ENCODE data around the gene YWHAG.
"Not testable (repeated sequence)": the region's sequence is repeated elsewhere in the genome, so short reads cannot be mapped to it uniquely, and the experiment has no call there.

The YWHAG gene

GRCh38 chr7:76358481-76359110, at the start of gene YWHAG:
Gene YWHAG, minus strand, starts transcription at chr7:76358991. Its CDS starts 183 bp downstream, at chr7:76358808.
- DNase-seq (ENCODE audit: low read depth, low spot score), result peak; percentile 88
- peak within 1 kb of the TSS; percentile 89 for H3K4me3 ChIP-seq (ENCODE audit: low read depth, low read length)
- TF ChIP-seq CTCF (IDR thresholded peaks at IDR 0.05; ENCODE audit: low read depth, low read length), result no peak
- in situ Hi-C loops (cut with HindIII; ENCODE audit: low sequenced_read_pairs), result no loop called here

- TF ChIP-seq CTCF (IDR thresholded peaks at IDR 0.05; ENCODE audit: low read depth, low read length), result no peak
- in situ Hi-C loops (cut with HindIII; ENCODE audit: low sequenced_read_pairs), result no loop called here
- no peak for DNase-seq (ENCODE audit: low read depth, low spot score)
- no peak overlapping the region for H3K4me3 ChIP-seq (ENCODE audit: low read depth, low read length)
Observed at GRCh38 chr7:76408121-76408560, 49.4 kb upstream of the YWHAG start.

GRCh38 chr7:76407718-76408117, 48.9 kb upstream of the YWHAG start:
- no peak for TF ChIP-seq CTCF (IDR thresholded peaks at IDR 0.05; ENCODE audit: low read depth, low read length)
- H3K4me3 ChIP-seq (ENCODE audit: low read depth, low read length), result no peak overlapping the region
- no peak for DNase-seq (ENCODE audit: low read depth, low spot score)
- in situ Hi-C loops (cut with HindIII; ENCODE audit: low sequenced_read_pairs), result no loop called here

GRCh38 chr7:76405738-76406137, 46.9 kb upstream of the YWHAG start:
- H3K4me3 ChIP-seq (ENCODE audit: low read depth, low read length), result no peak overlapping the region
- DNase-seq (ENCODE audit: low read depth, low spot score), result no peak
- no peak for TF ChIP-seq CTCF (IDR thresholded peaks at IDR 0.05; ENCODE audit: low read depth, low read length)
- in situ Hi-C loops (cut with HindIII; ENCODE audit: low sequenced_read_pairs), result no loop called here

GRCh38 chr7:76403780-76404494, 45.1 kb upstream of the YWHAG start:
- TF ChIP-seq CTCF (IDR thresholded peaks at IDR 0.05; ENCODE audit: low read depth, low read length), result no peak
- in situ Hi-C loops (cut with HindIII; ENCODE audit: low sequenced_read_pairs), result no loop called here
- no peak overlapping the region for H3K4me3 ChIP-seq (ENCODE audit: low read depth, low read length)
- DNase-seq (ENCODE audit: low read depth, low spot score), result no peak

GRCh38 chr7:76403097-76403496, 44.3 kb upstream of the YWHAG start:
- in situ Hi-C loops (cut with HindIII; ENCODE audit: low sequenced_read_pairs); H3K4me3 ChIP-seq (ENCODE audit: low read depth, low read length); DNase-seq (ENCODE audit: low read depth, low spot score): not testable (repeated sequence)

- no peak overlapping the region for H3K4me3 ChIP-seq (ENCODE audit: low read depth, low read length)
- no peak for DNase-seq (ENCODE audit: low read depth, low spot score)
- in situ Hi-C loops (cut with HindIII; ENCODE audit: low sequenced_read_pairs), result no loop called here
- no peak for TF ChIP-seq CTCF (IDR thresholded peaks at IDR 0.05; ENCODE audit: low read depth, low read length)
Observed at GRCh38 chr7:76400248-76400647, 41.5 kb upstream of the YWHAG start.

Measured in astrocyte of the spinal cord (primary cell).